Activated CD4-positive, alpha-beta T cell treated with anti-CD3 and anti-CD28 coated beads for 1 hour (primary cell): Measurements from ENCODE around the gene PPT2.
"Not testable (repeated sequence)": the region's sequence is repeated elsewhere in the genome, so short reads cannot be mapped to it uniquely, and the experiment has no call there.

Source experiments
- DNase-seq: peaks from one replicate; pipeline ENCODE4 v3.0.0-alpha.2; 2020

The PPT2 gene

GRCh38 chr6:32127717-32128592 is 26.0 kb upstream of the PPT2 start, which contains the start of gene ATF6B:
TSS of gene ATF6B (minus strand) at chr6:32128246. CDS start at chr6:32128207, 39 bp downstream.
- DNase-seq: peak; percentile 95

DNA sequence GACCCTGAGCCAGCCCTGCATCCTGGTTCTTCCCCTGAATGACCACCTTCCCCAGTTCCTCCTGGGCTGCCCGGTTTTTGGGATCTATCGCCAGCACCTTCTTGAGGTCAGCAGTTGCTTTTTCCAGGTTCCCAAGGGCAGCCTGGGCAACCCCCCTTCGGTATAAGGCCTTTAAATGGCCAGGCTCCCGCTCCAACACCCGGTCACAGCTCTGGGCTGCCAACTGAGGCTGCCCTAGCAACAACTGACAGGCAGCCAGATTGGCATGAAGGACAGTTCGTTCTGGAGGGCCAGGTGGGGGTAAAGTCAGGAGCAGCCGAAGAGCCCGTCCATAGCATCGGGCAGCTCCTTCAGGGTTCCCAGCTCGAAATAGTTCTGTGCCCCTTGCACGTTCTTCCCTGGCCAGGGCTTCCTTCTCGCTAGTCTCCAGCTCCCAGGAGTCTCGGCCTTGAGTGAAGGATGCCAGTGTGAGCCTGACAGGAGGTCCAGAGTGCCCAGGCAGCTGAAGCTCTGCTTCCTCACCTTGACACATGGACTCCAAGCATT is 25.1 kb upstream of the PPT2 start:
- no peak for DNase-seq

GRCh38 chr6:32129297-32130088 is 24.4 kb upstream of the PPT2 start:
- no peak for DNase-seq

- no peak for DNase-seq
Measured at GRCh38 chr6:32131439-32131948, 22.4 kb upstream of the PPT2 start.

- DNase-seq: no peak
Measured at GRCh38 chr6:32132110-32132509, 21.8 kb upstream of the PPT2 start.

- DNase-seq: no peak
Measured at GRCh38 chr6:32133786-32134185, 20.2 kb upstream of the PPT2 start.

GRCh38 chr6:32137454-32137853 is 16.5 kb upstream of the PPT2 start:
- no peak for DNase-seq

- DNase-seq: no peak
Measured at GRCh38 chr6:32139590-32139989, 14.4 kb upstream of the PPT2 start.

DNA sequence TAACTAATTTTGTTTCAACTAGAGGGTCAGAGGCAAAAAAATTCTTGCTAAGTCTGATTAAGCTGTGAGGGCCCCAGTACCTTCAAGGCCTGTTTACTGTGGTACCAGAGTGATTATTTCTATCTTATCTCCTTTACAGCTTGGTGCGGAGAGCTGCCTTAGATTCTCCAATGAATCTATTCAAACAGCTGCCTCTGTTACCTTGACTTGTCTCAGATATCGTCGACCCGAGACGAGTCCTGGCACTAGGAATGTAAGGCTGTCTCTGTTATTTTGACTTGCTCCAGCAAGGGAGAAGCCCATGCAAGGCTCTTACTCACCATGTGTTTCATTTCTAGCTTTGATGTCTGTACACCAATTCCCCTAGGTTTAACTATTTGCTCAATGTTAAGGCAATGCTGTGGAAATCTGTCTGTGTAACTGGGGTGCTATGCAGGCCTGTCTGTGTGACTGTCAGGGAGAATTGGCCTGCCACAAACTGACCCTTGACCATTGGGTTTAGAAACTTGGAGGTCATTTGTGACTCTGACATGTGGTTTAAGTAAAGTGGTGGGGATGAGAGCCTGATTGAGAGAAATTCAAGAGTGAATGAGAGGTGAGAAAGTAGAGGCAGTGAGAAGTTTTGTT is 13.4 kb upstream of the PPT2 start:
- DNase-seq: no peak

GRCh38 chr6:32144238-32144637 is 9.7 kb upstream of the PPT2 start:
- DNase-seq: not testable (repeated sequence)

DNA sequence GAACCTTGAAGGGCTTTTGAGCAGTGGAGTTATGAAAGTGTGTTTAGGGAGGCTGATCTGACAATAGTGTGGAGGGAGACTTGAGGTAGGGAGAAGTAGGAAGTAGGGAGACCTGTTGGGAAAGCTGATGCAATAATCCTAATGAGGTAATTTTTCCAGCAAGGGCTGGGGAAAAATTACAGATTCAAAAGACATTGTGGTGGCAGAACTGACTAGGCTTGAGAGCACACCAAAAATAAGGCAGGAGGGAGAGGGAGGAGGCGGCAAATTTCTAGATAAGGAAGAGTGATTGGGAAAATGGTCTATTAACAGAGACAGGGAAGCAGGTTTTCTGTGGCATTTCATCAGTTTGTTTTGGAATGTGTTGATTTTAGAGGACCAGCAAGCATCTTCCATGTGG is 7.7 kb upstream of the PPT2 start:
- DNase-seq: no peak

DNA sequence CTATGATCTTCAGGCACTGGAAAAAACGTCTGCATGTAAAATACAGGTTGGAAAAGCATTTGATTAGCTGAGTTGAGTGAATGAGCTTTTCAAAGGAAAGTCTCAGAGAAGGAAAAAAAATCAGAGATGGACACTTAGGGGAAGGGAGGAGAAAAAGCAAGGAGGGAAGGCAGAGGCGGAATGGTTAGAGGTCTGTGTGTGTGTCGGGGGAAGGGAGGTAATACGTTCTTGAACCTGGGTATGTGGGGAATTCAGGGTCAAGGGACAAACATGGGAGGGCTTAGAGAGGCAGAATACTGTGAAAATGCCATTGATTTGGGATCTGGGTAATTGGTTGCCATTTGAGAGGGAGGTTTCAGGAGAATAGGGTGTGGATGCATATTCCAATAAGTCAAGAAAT is 7.3 kb upstream of the PPT2 start:
- no peak for DNase-seq

- DNase-seq: no peak
Measured at GRCh38 chr6:32147401-32148132, 6.4 kb upstream of the PPT2 start.

- peak; percentile 61 for DNase-seq
Measured at GRCh38 chr6:32148289-32149091, 5.5 kb upstream of the PPT2 start.

DNA sequence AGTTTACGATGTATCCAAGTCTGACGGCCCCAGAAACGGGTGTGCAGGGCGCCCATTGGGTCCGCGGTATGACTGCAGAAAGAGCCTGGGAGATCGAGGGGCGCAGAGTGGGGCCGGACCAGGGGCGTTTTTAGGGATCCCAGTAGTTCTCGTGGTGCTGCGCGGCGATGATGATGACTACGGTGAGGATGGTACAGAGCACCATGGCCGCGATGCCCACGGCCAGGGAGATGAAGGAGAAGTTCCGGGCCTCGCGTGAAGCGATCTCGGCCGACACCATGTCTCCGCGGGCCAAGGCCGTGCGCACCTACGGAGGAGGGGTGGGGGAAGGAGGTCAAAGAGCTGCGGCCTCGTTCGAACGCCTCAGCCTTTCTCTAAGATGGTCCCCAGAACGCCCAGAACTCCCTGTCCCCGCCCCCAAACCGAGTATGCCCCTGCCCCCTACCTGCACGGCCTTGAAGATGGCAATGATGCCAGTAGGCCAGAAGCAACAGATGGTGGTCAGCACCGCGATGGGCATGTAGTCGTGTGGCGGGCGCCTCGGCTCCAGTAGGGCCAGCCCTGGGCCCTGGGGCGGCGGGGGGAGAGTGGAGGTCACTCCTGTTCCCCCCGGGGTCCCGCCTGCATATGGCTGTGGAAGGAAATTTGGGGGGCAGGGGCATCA is 4.7 kb upstream of the PPT2 start:
- no peak for DNase-seq

- DNase-seq: no peak
Measured at GRCh38 chr6:32149932-32150870, 3.7 kb upstream of the PPT2 start.

DNA sequence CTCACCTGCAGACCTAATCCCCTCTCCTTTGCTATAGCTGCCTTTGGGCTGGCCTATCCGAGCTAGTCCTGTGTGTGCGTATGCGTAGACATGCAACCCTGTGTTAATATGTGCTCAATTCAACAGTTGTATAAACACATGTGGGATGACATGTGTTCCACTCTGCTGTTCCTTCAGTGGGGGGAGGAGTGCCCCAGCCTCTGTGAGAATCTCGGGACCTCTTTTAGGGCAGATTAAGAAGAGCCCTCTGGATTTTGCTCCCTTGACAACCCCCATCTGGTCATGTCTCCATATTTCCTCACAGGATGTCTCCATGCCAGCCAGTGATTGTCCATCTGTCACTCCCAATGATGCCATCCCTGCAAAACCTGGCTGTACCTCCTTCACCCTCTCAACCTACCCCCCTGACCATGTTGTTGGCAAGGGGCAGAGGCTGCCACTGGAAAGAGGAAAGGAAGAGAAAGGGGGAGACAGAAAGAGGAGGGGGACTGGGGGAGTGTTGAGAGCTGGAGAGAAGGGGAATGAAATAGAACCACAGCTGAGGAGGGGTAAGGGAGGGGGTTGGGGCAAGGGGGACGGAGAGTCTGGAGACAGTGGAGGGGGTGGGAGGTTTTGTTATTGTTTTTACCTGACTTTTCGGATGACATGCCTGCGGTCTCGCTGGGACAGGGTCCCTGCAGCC is 2.6 kb upstream of the PPT2 start:
- no peak for DNase-seq

DNA sequence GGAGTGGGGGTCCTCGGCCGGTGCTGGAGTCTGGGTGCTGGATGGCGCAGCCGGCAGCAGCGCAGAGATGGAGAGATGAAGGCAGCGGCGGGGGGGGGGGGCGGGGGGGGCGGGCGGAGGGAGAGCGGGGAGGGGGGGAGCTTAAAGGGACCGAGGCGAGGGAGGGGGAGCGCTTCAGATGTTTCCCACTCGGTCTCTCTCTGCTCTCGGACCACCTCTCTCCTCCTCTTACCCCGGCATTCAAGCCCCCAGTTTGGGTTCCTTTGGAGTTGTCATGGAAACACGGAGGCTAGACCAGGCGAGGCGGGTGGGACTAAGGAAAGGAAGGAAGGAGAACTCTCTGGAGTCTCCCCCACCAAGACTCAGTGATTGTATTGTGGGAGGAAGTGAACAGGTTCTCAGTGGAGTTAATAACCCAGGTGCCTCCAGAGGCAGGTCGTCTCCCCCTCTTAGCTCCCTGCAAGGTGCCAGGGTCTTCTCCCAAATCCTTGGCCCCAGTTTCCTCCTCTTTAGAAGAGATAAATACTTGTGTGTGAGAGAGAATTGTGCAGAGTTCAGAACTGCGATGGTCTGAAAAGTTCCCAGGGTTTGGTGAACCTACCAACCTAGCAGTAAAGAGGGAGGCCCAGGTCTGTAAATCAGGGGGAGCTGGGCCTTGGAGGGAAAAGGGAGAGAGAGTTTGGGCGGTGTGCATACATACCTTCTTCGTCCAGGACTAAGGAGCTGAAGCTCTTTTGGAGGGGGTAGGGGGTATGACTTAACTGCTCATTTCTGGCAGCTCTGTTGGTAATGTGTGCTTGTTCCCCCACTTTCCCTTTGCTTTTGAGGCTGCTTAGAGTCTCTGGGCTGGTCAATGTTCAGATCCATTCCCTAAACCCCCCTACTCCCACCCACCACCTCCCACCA is 1.8 kb upstream of the PPT2 start, which contains the start of gene PRRT1:
Gene PRRT1, minus strand, starts transcription at position 77 of the 906 bp plus-strand sequence. CDS start 112 bp downstream, outside the sequence.
- DNase-seq: no peak
